Measurements from ENCODE around the gene TMPRSS11D. TPM values are rescaled to one million over a fixed set of nuclear protein-coding genes. Genes with fewer than 3 reads are reported as not detected.

The TMPRSS11D gene
- total and polyA plus RNA-seq, 11 donors = not detected

GRCh38 chr4:67787311-67787710, 96.5 kb downstream of the TMPRSS11D start:
- 91 to 98% (median 96%) methylated on average over 2 of the region's 2 CpGs for WGBS, 4 donors
- Histone ChIP-seq H3K27me3 (no peaks in the 10 kb centered on the region), H3K36me3 (no peaks in the 10 kb centered on the region), H3K9me3 (no peaks in the 10 kb centered on the region), H3K4me1 (peaks cover 0 to 4% (median 0%) of the 10 kb centered on the region in 12 donors), H3K27ac (no peak overlapping the region), H3K4me3 (no peak overlapping the region)
- ATAC-seq (no peak), DNase-seq (no peak)
- intact Hi-C loops (cut with DNase I) = no loop called here
- no peak for TF ChIP-seq POLR2A (IDR thresholded peaks at IDR 0.05)
- no peak for TF ChIP-seq CTCF (IDR thresholded peaks at IDR 0.05)

GRCh38 chr4:67785528-67785927, 98.3 kb downstream of the TMPRSS11D start:
- DNase-seq = no peak
- WGBS, 4 donors = 48 to 55% (median 49%) methylated on average over 2 of the region's 2 CpGs
- H3K27me3 ChIP-seq = no peaks in the 10 kb centered on the region
- no peaks in the 10 kb centered on the region for H3K36me3 ChIP-seq
- no peak for ATAC-seq
- H3K9me3 ChIP-seq = no peaks in the 10 kb centered on the region
- intact Hi-C loops (cut with DNase I) = no loop called here
- H3K4me3 ChIP-seq = no peak overlapping the region
- peaks cover 0 to 4% (median 0%) of the 10 kb centered on the region in 12 donors for H3K4me1 ChIP-seq
- H3K27ac ChIP-seq = no peak overlapping the region
- TF ChIP-seq CTCF (IDR thresholded peaks at IDR 0.05) (no peak), POLR2A (IDR thresholded peaks at IDR 0.05) (no peak)

GRCh38 chr4:67779631-67780030, 104.2 kb downstream of the TMPRSS11D start:
- Histone ChIP-seq H3K27ac (no peak overlapping the region), H3K9me3 (no peaks in the 10 kb centered on the region), H3K4me3 (no peak overlapping the region), H3K27me3 (no peaks in the 10 kb centered on the region), H3K4me1 (peaks cover 0 to under 1% (median 0%) of the 10 kb centered on the region in 12 donors), H3K36me3 (no peaks in the 10 kb centered on the region)
- 83 to 91% (median 85%) methylated on average over 2 of the region's 2 CpGs for WGBS, 4 donors
- TF ChIP-seq POLR2A (IDR thresholded peaks at IDR 0.05) (no peak), CTCF (IDR thresholded peaks at IDR 0.05) (no peak)
- no peak for DNase-seq
- no peak for ATAC-seq
- intact Hi-C loops (cut with DNase I) = no loop called here

GRCh38 chr4:67776746-67777145, 107.1 kb downstream of the TMPRSS11D start:
- Histone ChIP-seq H3K27ac (no peak overlapping the region), H3K4me1 (no peaks in the 10 kb centered on the region), H3K4me3 (no peak overlapping the region), H3K9me3 (no peaks in the 10 kb centered on the region), H3K27me3 (no peaks in the 10 kb centered on the region), H3K36me3 (no peaks in the 10 kb centered on the region)
- TF ChIP-seq CTCF (IDR thresholded peaks at IDR 0.05) (no peak), POLR2A (IDR thresholded peaks at IDR 0.05) (no peak)
- no peak for DNase-seq
- intact Hi-C loops (cut with DNase I) = no loop called here
- 22 to 58% (median 46%) methylated on average over 1 of the region's 1 CpG for WGBS, 4 donors
- ATAC-seq = no peak

Other genes with a start within 250 kb of the TMPRSS11D start
- 10 to 100 TPM; 15.2 to 35.3 (median 20.4) TPM for gene UBA6, start 182.8 kb downstream of the TMPRSS11D start, total RNA-seq
- 10 to 100 TPM in 1 of 2 donors, 1 to 10 TPM in 1; 3.1 to 17.2 TPM for gene UBA6, start 182.8 kb downstream of the TMPRSS11D start, polyA plus RNA-seq
- gene GNRHR, start 129.6 kb downstream of the TMPRSS11D start, total RNA-seq = not detected
- gene GNRHR, start 129.6 kb downstream of the TMPRSS11D start, polyA plus RNA-seq = not detected
- gene TMPRSS11A, start 79.5 kb upstream of the TMPRSS11D start, total RNA-seq = not detected
- gene TMPRSS11A, start 79.5 kb upstream of the TMPRSS11D start, polyA plus RNA-seq = not detected
- under 1 TPM in 1 of 9 donors, not detected in 8; 0.10 TPM for gene TMPRSS11F, start 245.9 kb upstream of the TMPRSS11D start, total RNA-seq
- not detected for gene TMPRSS11F, start 245.9 kb upstream of the TMPRSS11D start, polyA plus RNA-seq

Measured in heart left ventricle (tissue), 16 donors.